Osteocyte (in vitro differentiated cells): ENCODE data around the gene ADM2. TPM values are rescaled to one million over a fixed set of nuclear protein-coding genes. Genes with fewer than 3 reads are reported as not detected.

Experiments
- DNase-seq: peaks from one replicate; pipeline ENCODE4 v3.0.0; 2021; ENCODE audit warnings: mixed read lengths; ENCODE audit not compliant: unreplicated experiment; ENCODE audit errors: extremely low spot score
- H3K27ac Mint-ChIP-seq: one replicate; pipeline ENCODE4 v1.8.0; 2021; ENCODE audit warnings: mild to moderate bottlenecking, mixed read lengths; ENCODE audit not compliant: unreplicated experiment
- H3K27me3 Mint-ChIP-seq: one replicate; pipeline ENCODE4 v1.8.0; 2021; ENCODE audit warnings: mixed read lengths; ENCODE audit not compliant: unreplicated experiment
- H3K36me3 Mint-ChIP-seq: one replicate; pipeline ENCODE4 v1.8.0; 2021; ENCODE audit warnings: mixed read lengths; ENCODE audit not compliant: unreplicated experiment
- H3K4me1 Mint-ChIP-seq: one replicate; pipeline ENCODE4 v1.8.0; 2021; ENCODE audit warnings: mixed read lengths; ENCODE audit not compliant: unreplicated experiment
- H3K4me3 Mint-ChIP-seq: one replicate; pipeline ENCODE4 v1.8.0; 2021; ENCODE audit warnings: mild to moderate bottlenecking, moderate library complexity, mixed read lengths; ENCODE audit not compliant: unreplicated experiment
- H3K9me3 Mint-ChIP-seq: one replicate; pipeline ENCODE4 v1.8.0; 2021; ENCODE audit warnings: mixed read lengths; ENCODE audit not compliant: unreplicated experiment
- CTCF ChIP-seq: fragments of 200-600 bp; sonication (generic); IDR thresholded peaks from 2 replicates; pipeline ENCODE4 v1.5.0; 2021; ENCODE audit warnings: antibody characterized with exemption, mild to moderate bottlenecking, moderate library complexity
- total RNA-seq: library from RNA; stranded (reverse); gene quantifications from 2 replicates; pipeline ENCODE4 v1.2.1, GENCODE V29; 2021

ADM2 gene
- total RNA-seq, 1 donor from 2014 or later, result 21.1 TPM

GRCh38 chr22:50483977-50484853 lies 2.9 kb downstream of the ADM2 start:
- peaks cover 9% of the 10 kb centered on the region for H3K27me3 Mint-ChIP-seq
- peaks cover 2% of the 10 kb centered on the region for H3K36me3 Mint-ChIP-seq
- H3K27ac Mint-ChIP-seq, result no peak overlapping the region
- TF ChIP-seq CTCF, result no peak
- H3K9me3 Mint-ChIP-seq, result no peaks in the 10 kb centered on the region
- no peak for DNase-seq
- H3K4me1 Mint-ChIP-seq, result peaks cover 12% of the 10 kb centered on the region
- H3K4me3 Mint-ChIP-seq, result no peak overlapping the region

GRCh38 chr22:50485221-50486131 lies 4.1 kb downstream of the ADM2 start:
- Mint-ChIP-seq H3K9me3 (no peaks in the 10 kb centered on the region), H3K36me3 (peaks cover 2% of the 10 kb centered on the region), H3K4me1 (peaks cover 12% of the 10 kb centered on the region), H3K4me3 (no peak overlapping the region), H3K27ac (no peak overlapping the region), H3K27me3 (no peaks in the 10 kb centered on the region)
- no peak for TF ChIP-seq CTCF
- no peak for DNase-seq

- Mint-ChIP-seq H3K36me3 (peaks cover 2% of the 10 kb centered on the region), H3K27me3 (no peaks in the 10 kb centered on the region), H3K4me1 (peaks cover 12% of the 10 kb centered on the region), H3K9me3 (no peaks in the 10 kb centered on the region), H3K27ac (peak within 1 kb of the TSS; percentile 57), H3K4me3 (no peak within 1 kb of the TSS)
- TF ChIP-seq CTCF, result no peak
- no peak for DNase-seq
Observed at GRCh38 chr22:50486561-50487289, 5.4 kb downstream of the ADM2 start, which contains the start of gene MIOX. Gene MIOX, plus strand, starts transcription at chr22:50486859. Its CDS starts 39 bp downstream, at chr22:50486898.

GRCh38 chr22:50487290-50488005 lies 6.1 kb downstream of the ADM2 start:
- no peak overlapping the region for H3K4me3 Mint-ChIP-seq
- peaks cover 2% of the 10 kb centered on the region for H3K36me3 Mint-ChIP-seq
- H3K27ac Mint-ChIP-seq, result no peak overlapping the region
- H3K4me1 Mint-ChIP-seq, result peaks cover 12% of the 10 kb centered on the region
- no peak for DNase-seq
- TF ChIP-seq CTCF, result no peak
- no peaks in the 10 kb centered on the region for H3K27me3 Mint-ChIP-seq
- no peaks in the 10 kb centered on the region for H3K9me3 Mint-ChIP-seq
